Memory B cell (primary cell): ENCODE measurements around the gene LRRC3B.

ENCODE experiments used
- ATAC-seq: fragments of 150-1000 bp; cut with Tn5 transposase; 2 replicates; pipeline ENCODE4 v1.10.0; 2021; ENCODE audit warnings: low read depth, mild to moderate bottlenecking, moderate library complexity
- DNase-seq, 2 donors: peaks; one replicate each; pipeline ENCODE4 v3.0.0; 2022; ENCODE audit warnings: low spot score in 2 of 2
- H3K27ac Mint-ChIP-seq: one replicate; pipeline ENCODE4 v1.8.0; 2022; ENCODE audit warnings: mild to moderate bottlenecking, moderate library complexity, mixed read lengths
- H3K27me3 Mint-ChIP-seq: one replicate; pipeline ENCODE4 v1.8.0; 2022; ENCODE audit warnings: mixed read lengths
- H3K36me3 Mint-ChIP-seq: one replicate; pipeline ENCODE4 v1.8.0; 2022; ENCODE audit warnings: mild to moderate bottlenecking, mixed read lengths
- H3K4me1 Mint-ChIP-seq: one replicate; pipeline ENCODE4 v1.8.0; 2022; ENCODE audit warnings: mixed read lengths
- H3K4me3 Mint-ChIP-seq: one replicate; pipeline ENCODE4 v1.8.0; 2022; ENCODE audit warnings: mild to moderate bottlenecking, moderate library complexity, mixed read lengths
- H3K9me3 Mint-ChIP-seq: one replicate; pipeline ENCODE4 v1.8.0; 2022; ENCODE audit warnings: mixed read lengths

Gene LRRC3B

DNA sequence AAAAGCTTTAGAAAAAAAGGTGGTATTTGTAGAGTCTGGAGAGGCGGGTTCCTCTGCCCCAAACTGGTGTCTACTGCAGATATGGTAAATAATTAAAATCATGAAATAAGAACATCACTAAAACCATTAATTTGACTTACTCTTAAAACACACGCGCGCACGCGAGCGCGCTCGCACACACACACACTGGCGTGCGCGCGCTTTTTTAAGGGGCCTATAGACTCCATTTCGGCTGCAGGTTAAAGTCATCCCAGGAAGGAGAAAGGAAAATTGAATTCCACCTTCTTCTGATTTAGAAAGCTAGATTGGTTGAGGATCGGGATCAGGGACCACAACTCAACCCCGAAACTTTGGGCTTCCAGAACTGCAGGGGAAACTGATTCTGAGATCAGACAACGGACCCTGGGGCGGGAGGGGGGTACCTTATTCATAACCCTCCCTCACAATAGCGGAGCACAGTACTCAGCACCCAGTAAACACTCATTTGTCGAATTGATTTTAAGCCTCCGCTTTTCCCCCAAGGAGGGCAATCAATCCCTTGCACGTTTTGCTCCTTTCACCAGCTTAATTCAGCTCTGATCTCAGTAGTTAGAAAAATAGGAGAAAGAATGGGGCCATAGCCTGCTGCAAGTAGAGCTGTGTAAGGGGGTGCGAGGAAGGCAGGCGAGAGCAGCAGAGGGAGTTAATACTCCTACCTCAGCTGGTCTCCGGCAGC lies 509 bp upstream of the LRRC3B start:
- H3K27me3 Mint-ChIP-seq = peaks cover 14% of the 10 kb centered on the region
- H3K9me3 Mint-ChIP-seq = peaks cover 7% of the 10 kb centered on the region
- ATAC-seq (no peak), DNase-seq (no peak)
- no peak overlapping the region for H3K27ac Mint-ChIP-seq
- peaks cover 2% of the 10 kb centered on the region for H3K36me3 Mint-ChIP-seq
- H3K4me1 Mint-ChIP-seq = no peaks in the 10 kb centered on the region
- H3K4me3 Mint-ChIP-seq = no peak overlapping the region

DNA sequence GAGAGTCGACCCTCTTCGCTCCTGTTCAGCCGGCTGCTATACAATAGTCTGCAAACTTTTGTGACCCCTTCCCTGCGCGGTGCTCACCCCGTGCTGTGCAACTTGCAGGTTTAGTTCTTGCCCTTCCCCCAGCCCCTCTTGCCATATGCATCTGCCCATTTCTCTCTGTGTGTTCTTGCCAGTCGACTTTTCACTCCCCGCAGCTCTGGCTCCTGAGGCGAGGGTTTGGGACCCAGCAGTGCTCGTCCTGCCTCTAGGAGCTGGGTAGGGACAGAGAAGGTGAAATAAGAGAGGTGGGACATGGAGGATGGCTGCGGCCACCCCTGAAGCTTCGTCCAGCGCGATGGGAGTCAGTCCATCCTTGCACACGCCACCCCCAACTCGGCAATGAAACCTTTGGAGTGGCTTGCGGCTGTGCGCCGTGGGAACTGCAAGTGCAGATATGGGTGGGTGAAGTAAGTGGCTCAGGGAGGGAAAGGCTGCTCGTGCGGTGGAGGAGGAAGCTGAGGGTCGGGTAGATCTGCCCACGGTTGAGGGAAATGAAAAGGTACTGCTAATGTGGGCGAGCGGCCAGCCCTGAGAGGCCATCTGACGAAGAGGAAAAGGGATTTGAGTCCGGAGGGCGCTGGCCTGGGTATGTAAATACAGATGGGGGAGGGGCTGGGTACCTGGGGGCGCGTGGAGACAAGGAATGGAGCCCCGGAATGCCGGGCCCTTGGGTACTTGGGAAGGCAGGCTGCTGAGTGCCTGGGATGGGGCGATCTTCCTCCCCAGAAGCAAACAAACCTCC lies 1.0 kb downstream of the LRRC3B start:
- DNase-seq (no peak), ATAC-seq (no peak)
- Mint-ChIP-seq H3K27me3 (peaks cover 14% of the 10 kb centered on the region), H3K36me3 (peaks cover 2% of the 10 kb centered on the region), H3K27ac (no peak overlapping the region), H3K9me3 (peaks cover 5% of the 10 kb centered on the region), H3K4me3 (no peak overlapping the region), H3K4me1 (no peaks in the 10 kb centered on the region)

DNA sequence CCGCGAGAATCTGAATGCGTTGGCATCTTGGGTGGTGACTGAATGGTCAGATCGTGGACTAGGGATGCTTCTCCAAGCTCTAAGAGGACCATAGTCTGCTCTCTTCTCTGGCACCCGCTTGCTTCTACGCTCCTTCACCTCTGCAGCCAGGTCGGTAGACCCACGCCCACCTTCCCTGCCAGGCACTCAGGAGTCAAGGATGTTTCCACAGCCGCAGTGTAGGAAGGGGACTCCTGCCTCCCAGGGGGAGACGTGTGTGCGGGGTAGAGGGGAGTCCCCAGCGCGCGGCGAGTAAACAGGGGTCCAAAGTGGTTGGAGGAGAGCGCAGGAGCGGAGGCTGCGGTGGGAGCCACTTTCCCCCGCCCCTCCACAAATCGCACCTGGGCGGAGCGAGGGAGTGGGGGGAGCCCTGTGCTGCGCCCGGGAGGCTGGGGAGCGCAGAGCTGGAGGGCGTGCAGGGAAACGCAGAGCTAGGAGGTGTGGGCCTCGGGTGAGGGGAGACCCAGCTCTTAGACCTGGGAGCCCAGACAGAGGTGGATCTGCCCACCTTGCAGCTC lies 1.7 kb downstream of the LRRC3B start:
- no peak overlapping the region for H3K4me3 Mint-ChIP-seq
- H3K4me1 Mint-ChIP-seq = no peaks in the 10 kb centered on the region
- H3K9me3 Mint-ChIP-seq = peaks cover 7% of the 10 kb centered on the region
- no peak overlapping the region for H3K27ac Mint-ChIP-seq
- DNase-seq = no peak
- H3K27me3 Mint-ChIP-seq = peaks cover 15% of the 10 kb centered on the region
- ATAC-seq = no peak
- H3K36me3 Mint-ChIP-seq = peaks cover 2% of the 10 kb centered on the region

DNA sequence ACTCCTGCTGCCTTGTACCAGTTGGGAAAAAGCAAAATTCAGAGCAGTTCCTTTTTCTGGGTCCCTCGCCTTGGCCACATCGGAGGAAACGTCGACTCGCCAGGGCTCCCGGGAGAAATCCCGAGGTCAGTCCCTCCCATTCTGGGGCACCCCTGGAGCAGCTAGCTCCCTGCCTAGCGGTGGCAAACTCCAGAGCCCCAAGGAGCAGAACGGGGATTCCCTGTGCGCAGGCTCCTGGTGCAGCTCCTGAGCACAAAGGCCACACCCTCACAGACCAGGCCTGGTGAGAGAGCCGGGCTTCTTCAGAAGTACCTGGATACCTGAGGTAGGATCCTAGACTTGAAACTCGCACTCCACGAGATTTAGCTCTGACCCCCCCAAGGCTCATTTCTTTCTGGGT lies 2.6 kb downstream of the LRRC3B start:
- Mint-ChIP-seq H3K9me3 (peaks cover 7% of the 10 kb centered on the region), H3K27ac (no peak overlapping the region), H3K4me3 (no peak overlapping the region), H3K4me1 (no peaks in the 10 kb centered on the region), H3K36me3 (peaks cover 2% of the 10 kb centered on the region), H3K27me3 (peaks cover 15% of the 10 kb centered on the region)
- ATAC-seq (no peak), DNase-seq (no peak)

DNA sequence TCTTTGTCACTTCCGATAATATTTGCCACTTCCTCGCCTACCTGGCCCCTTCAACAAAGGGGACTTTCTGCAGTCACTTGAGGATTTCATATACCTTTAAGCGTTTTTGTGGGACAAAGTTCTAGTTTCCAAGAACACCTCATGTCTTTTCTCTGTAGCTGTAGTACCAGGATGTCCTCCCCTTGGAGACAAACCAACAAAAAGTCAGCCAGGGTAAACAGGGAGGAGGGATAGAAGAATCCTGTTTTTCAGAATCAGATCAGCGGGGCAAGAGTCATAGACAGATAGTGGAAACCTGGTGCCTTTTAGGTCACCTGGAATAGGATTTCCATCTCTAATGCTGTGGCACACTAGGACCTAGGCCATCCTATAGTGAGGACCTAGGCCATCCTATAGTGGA lies 4.5 kb downstream of the LRRC3B start:
- peaks cover 7% of the 10 kb centered on the region for H3K9me3 Mint-ChIP-seq
- no peaks in the 10 kb centered on the region for H3K4me1 Mint-ChIP-seq
- no peak for DNase-seq
- peaks cover 12% of the 10 kb centered on the region for H3K27me3 Mint-ChIP-seq
- no peak overlapping the region for H3K4me3 Mint-ChIP-seq
- H3K27ac Mint-ChIP-seq = no peak overlapping the region
- ATAC-seq = no peak
- H3K36me3 Mint-ChIP-seq = peaks cover 2% of the 10 kb centered on the region

DNA sequence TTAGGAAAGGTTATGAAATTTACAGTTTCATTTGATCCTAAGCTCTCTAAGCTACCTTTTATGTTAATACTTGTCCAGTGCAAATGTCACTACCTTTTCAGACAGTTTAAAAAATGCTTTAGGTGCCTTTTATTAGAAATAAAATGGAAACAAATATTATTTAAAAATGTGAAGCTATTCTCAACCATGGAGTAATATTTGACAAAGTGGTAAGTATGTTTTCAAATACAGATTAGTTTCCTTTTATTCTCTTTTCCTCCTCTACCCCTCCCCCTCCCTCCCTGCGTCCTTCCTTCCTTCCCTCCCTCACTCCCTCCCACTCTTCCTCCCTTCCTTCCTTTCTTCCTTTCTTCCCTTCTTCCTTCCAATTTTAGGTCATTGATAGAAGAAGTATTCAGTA lies 6.3 kb downstream of the LRRC3B start:
- Mint-ChIP-seq H3K9me3 (peaks cover 5% of the 10 kb centered on the region), H3K36me3 (peaks cover 2% of the 10 kb centered on the region), H3K4me1 (no peaks in the 10 kb centered on the region), H3K27ac (no peak overlapping the region), H3K27me3 (peaks cover 4% of the 10 kb centered on the region), H3K4me3 (no peak overlapping the region)
- ATAC-seq (no peak), DNase-seq (no peak)

DNA sequence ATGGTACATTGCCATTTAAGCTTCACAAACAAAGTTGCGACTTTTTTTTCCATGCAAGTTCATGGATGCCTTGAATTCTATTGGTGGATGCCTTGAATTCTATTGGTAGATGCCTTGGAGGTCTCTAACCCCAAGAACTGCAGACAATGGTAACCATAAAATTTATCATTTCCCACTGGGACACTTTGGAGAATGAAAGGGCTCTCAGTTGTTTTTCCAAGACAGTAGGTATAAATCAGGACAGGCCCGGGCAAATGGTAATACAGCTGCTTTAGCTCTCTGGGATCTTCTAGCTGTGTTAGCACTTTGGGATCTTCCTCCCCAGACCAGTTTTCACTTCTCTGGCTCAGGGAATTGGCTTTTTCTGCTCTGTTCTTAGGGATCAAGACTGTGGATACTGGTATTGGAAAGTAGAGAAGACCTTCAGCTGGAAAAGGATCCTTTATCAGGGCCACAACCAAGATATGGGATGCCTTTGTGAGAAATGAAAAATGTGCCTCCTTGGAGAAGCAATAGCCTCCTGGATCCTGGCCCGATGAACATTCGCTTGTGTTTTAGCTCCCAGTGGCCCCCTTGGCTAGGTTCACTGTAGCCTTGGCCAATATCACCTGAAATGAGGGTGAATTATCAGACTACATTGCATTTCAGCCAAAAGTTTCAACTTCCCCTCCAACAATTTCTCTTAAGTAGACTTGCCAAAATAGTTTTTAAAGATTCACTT lies 8.3 kb downstream of the LRRC3B start:
- no peak overlapping the region for H3K27ac Mint-ChIP-seq
- no peak overlapping the region for H3K4me3 Mint-ChIP-seq
- peaks cover 4% of the 10 kb centered on the region for H3K9me3 Mint-ChIP-seq
- ATAC-seq = no peak
- no peaks in the 10 kb centered on the region for H3K36me3 Mint-ChIP-seq
- no peak for DNase-seq
- H3K27me3 Mint-ChIP-seq = peaks cover 1% of the 10 kb centered on the region
- H3K4me1 Mint-ChIP-seq = no peaks in the 10 kb centered on the region

DNA sequence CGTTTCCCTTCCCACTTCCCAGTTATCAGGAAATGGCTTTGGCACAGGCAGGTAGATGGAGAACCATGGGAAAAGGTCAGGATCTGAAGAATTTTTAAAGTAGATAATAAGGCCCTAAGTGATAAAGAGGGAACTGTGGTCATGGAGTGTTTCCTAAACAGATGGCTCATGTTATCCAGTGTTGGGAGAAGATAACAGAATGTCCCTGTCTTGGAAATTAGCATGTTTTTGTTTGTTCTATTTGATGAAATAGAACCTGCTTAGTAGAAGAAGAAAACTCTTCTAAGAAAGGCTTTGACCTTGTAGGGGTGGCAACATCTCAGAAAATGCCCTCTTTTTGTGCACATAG lies 8.8 kb downstream of the LRRC3B start:
- H3K4me1 Mint-ChIP-seq = no peaks in the 10 kb centered on the region
- H3K9me3 Mint-ChIP-seq = peaks cover 4% of the 10 kb centered on the region
- peaks cover 1% of the 10 kb centered on the region for H3K27me3 Mint-ChIP-seq

DNA sequence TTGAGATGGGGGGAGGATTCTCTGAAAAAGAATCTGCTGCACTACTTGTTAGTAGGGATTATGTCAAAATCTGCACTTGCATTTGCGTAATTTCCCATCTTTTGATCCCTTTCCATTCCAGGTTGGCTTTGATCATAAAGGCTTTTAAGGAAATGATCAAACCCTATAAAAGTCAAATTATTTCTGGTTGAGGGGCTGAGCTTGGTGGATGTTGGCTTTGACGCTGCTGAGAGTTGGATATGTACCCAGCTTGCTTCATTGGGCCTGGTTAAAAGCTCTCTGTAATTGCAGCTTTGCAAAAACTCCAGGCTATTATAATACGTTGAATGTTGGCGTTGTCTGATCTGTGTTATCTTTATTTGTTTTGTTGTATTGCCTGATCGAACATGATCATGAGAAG lies 12.0 kb downstream of the LRRC3B start:
- H3K27ac Mint-ChIP-seq = no peak overlapping the region
- H3K4me3 Mint-ChIP-seq = no peak overlapping the region
- H3K36me3 Mint-ChIP-seq = no peaks in the 10 kb centered on the region
- H3K27me3 Mint-ChIP-seq = no peaks in the 10 kb centered on the region
- no peak for ATAC-seq
- DNase-seq = no peak
- no peaks in the 10 kb centered on the region for H3K4me1 Mint-ChIP-seq
- peaks cover 4% of the 10 kb centered on the region for H3K9me3 Mint-ChIP-seq

More for the DNA sequence above, 8.8 kb downstream of the LRRC3B start:
- Mint-ChIP-seq H3K36me3 (no peaks in the 10 kb centered on the region), H3K27ac (no peak overlapping the region), H3K4me3 (no peak overlapping the region)
- DNase-seq = no peak
- no peak for ATAC-seq

DNA sequence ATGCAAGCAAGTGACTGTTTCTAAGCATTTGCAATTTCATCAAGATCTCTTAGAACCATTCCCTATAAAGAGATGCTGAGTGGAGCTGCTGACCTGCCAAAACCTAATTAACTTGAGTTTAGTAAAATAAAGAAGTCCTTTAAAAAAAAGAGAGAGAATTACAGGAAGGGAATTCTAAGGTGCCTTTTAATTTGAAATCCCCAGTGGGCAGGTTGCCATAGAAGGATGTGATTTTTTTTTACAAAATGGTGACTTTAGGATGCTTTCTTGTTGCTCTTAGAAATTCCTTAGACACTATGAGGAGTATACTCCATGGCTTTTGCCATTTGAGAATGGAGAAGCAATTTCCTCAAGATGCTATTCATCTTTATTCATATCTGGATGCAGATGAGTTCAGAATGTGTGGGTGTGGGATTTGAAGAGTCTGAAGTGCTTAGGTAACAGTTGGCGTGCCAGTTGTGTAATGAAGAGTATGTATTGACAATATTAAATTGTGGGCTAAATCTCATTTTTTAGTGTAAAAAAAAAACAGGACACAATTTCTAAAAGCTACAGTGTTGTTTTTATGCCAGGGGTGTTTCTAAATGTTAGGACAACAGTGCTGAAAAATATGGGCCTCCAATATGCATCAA lies 13.6 kb downstream of the LRRC3B start:
- no peak overlapping the region for H3K27ac Mint-ChIP-seq
- DNase-seq (no peak), ATAC-seq (no peak)
- H3K4me1 Mint-ChIP-seq = no peaks in the 10 kb centered on the region
- H3K9me3 Mint-ChIP-seq = peaks cover 4% of the 10 kb centered on the region
- no peaks in the 10 kb centered on the region for H3K27me3 Mint-ChIP-seq
- H3K4me3 Mint-ChIP-seq = no peak overlapping the region
- no peaks in the 10 kb centered on the region for H3K36me3 Mint-ChIP-seq

DNA sequence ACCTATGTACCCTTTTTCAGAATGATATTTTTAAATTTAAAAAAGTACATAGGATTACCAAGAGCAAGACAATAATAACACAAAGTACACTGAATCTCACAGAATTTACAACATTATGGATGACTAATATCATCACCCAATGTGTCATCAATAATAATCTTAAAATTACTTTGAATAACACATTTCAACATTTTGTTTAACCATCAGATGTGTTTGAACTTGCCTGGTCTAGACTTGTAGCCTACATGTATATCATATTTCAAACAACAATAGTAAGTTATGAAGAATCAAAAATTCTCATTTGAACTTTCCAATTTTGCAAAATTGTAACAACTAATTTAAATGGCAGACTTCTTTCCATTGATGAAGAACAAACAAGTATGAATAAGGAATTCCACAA lies 15.1 kb downstream of the LRRC3B start:
- no peaks in the 10 kb centered on the region for H3K4me1 Mint-ChIP-seq
- H3K27me3 Mint-ChIP-seq = no peaks in the 10 kb centered on the region
- no peak overlapping the region for H3K4me3 Mint-ChIP-seq
- no peaks in the 10 kb centered on the region for H3K36me3 Mint-ChIP-seq
- no peak for DNase-seq
- no peak overlapping the region for H3K27ac Mint-ChIP-seq
- peaks cover 4% of the 10 kb centered on the region for H3K9me3 Mint-ChIP-seq
- no peak for ATAC-seq

DNA sequence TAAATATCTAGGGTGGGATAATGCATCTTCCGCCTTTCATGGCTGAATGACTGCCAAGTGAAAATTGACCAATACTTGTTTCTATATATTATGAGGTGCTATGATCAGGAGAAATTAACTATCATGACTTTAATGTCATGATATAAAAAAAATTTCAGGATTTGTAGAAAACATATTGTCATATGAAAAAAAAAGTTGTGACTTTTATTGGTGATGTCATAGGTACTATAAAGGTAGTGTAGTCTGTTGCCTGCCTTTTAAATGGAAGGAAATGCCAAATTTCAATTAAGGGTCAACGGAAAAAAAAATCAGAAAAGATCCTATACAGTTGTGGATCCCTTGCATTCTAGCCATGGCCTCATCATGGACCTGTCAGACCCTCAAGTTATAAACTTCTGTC lies 15.5 kb downstream of the LRRC3B start:
- DNase-seq = no peak
- Mint-ChIP-seq H3K4me3 (no peak overlapping the region), H3K9me3 (peaks cover 2% of the 10 kb centered on the region), H3K36me3 (no peaks in the 10 kb centered on the region), H3K27me3 (no peaks in the 10 kb centered on the region), H3K27ac (no peak overlapping the region), H3K4me1 (no peaks in the 10 kb centered on the region)
- ATAC-seq = no peak

DNA sequence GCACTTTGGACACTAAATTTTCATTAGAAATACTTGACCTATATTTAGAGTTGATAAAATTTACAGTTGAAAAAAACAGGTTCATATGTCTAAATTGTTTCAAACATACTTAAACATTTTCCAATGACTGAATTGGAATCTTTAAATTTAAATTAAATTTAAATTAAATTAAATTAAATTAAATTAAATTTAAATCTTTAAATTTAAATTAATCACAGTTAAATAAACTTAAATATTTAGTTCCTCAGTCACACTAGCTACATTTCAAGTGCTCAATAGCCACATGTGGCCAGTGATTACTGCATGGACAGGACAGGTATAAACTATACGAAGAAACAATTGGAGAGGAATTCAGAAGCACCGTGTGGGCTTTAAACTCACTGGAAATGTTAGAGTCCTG lies 16.8 kb downstream of the LRRC3B start:
- peaks cover 3% of the 10 kb centered on the region for H3K9me3 Mint-ChIP-seq
- no peak overlapping the region for H3K27ac Mint-ChIP-seq
- no peak overlapping the region for H3K4me3 Mint-ChIP-seq
- ATAC-seq = no peak
- no peaks in the 10 kb centered on the region for H3K27me3 Mint-ChIP-seq
- no peaks in the 10 kb centered on the region for H3K4me1 Mint-ChIP-seq
- no peak for DNase-seq
- no peaks in the 10 kb centered on the region for H3K36me3 Mint-ChIP-seq

DNA sequence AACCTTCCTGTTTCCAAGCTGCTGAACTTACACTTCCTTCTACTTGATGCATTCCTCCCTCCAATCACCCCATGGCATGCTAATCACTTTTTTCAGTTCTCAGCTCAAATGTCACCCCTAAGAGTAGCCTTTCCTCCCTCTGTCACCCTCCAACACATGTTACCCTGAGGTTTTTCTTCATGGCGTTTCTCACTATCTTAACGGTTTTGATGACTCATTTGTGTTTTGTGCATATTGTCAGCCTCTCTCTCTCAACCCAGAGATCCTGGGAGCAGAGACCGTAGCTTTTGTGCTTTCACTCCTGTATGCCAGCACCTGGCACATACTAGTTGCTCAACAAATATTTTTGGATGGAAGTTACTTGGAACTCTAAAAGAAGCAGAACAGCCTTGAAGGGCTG lies 24.5 kb downstream of the LRRC3B start:
- no peak for ATAC-seq

More for the DNA sequence above, 24.5 kb downstream of the LRRC3B start:
- no peak overlapping the region for H3K4me3 Mint-ChIP-seq
- H3K27ac Mint-ChIP-seq = no peak overlapping the region
- no peaks in the 10 kb centered on the region for H3K27me3 Mint-ChIP-seq
- H3K9me3 Mint-ChIP-seq = peaks cover 2% of the 10 kb centered on the region
- no peaks in the 10 kb centered on the region for H3K4me1 Mint-ChIP-seq
- H3K36me3 Mint-ChIP-seq = no peaks in the 10 kb centered on the region
- no peak for DNase-seq
